Epithelial cell of proximal tubule (primary cell): Measurements from ENCODE around the gene NEK4. TPM values are rescaled to one million over a fixed set of nuclear protein-coding genes. Genes with fewer than 3 reads are reported as not detected.

Source experiments
- DNase-seq: peaks from one replicate; pipeline ENCODE4 v3.0.0-alpha.2; 2011; ENCODE audit warnings: low read depth
- H3K4me3 ChIP-seq: 2 replicates; pipeline ENCODE4 v1.5.1; 2011; ENCODE audit warnings: low read depth, mild to moderate bottlenecking, low read length
- total RNA-seq: library from RNA; depleted of rRNA; stranded (reverse); fragments of >200 nt; gene quantifications from 2 replicates; pipeline ENCODE4 v1.2.3, GENCODE V29; 2015
- TF ChIP-seq, protein P1 (sequence below): conservative IDR thresholded peaks from 2 replicates; pipeline ENCODE4 v1.5.1; 2012; ENCODE audit warnings: low read depth, mild to moderate bottlenecking, low read length

The NEK4 gene
- total RNA-seq, 1 donor from 2014 or later, result 13.3 TPM

DNA sequence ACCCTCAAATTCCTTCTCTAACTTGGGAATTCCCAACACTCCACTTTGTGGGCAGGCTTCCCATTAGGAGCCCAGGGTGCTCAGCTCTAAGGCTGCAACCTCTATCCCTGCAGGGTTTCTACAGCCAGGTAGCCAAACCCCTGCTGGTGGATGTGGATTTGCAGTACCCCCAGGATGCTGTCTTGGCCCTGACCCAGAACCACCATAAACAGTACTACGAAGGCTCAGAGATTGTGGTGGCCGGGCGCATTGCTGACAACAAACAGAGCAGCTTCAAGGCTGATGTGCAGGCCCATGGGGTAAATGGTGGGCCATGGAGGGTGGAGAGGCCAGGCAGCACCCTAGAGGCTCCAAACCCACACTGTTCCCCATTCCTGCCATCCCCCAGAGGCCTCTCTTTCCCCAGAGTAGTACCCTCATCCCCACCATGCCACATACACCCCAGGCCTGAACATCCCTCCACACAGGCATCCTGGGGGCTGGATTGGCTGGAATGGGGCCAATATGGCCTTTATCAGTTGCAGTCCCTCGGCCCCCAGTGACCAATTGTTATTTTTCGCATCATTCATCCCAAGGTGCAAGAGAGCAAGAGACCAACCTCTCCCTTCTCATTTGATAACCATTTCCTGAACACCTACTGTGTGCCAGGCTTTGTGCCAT is 14.3 kb upstream of the NEK4 start:
- DNase-seq, result no peak
- H3K4me3 ChIP-seq, result no peak overlapping the region
- TF ChIP-seq, protein P1, sequence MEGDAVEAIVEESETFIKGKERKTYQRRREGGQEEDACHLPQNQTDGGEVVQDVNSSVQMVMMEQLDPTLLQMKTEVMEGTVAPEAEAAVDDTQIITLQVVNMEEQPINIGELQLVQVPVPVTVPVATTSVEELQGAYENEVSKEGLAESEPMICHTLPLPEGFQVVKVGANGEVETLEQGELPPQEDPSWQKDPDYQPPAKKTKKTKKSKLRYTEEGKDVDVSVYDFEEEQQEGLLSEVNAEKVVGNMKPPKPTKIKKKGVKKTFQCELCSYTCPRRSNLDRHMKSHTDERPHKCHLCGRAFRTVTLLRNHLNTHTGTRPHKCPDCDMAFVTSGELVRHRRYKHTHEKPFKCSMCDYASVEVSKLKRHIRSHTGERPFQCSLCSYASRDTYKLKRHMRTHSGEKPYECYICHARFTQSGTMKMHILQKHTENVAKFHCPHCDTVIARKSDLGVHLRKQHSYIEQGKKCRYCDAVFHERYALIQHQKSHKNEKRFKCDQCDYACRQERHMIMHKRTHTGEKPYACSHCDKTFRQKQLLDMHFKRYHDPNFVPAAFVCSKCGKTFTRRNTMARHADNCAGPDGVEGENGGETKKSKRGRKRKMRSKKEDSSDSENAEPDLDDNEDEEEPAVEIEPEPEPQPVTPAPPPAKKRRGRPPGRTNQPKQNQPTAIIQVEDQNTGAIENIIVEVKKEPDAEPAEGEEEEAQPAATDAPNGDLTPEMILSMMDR, result no peak

DNA sequence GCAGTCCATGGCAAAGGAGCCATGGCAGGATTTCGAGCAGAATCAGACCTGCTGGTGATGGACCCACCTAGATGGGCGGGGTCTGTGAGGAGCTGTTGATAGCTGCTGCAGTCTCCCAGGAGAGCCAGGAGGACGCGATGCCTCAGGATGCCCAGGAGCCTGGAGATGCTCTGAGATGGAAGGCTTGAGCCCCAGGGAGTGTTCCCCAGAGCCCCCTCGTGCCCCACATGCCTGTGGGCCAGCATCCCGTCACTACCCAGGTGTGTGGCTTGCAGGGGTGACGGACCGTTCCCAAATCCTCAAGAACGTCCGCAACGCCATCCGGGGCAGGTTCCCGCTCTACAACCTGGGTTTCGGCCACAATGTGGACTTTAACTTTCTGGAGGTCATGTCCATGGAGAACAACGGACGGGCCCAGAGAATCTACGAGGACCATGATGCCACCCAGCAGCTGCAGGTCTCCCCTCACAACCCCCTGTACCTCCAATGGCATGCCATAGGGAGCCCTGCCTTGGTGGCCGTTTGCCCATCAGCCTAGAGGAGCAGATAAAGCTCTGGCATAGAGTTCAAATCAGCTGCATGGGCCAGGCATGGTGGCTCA is 13.4 kb upstream of the NEK4 start:
- no peak overlapping the region for H3K4me3 ChIP-seq
- DNase-seq, result no peak
- TF ChIP-seq, protein P1, result no peak

DNA sequence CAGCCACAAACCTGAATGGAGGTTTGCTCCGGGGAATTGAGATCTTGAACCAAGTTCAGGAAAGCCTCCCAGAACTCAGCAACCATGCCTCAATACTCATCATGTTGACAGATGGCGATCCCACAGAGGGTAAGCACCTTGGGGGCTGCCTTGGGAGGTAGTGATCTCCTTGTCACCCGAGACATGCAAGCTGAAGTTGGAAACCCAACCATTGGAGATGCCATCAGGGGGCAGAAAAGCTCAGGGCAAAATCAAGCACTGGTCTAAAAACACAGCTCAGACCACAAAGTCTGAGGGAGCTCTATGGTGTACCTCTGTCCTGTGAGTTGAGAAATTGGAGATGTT is 12.4 kb upstream of the NEK4 start:
- TF ChIP-seq, protein P1, result no peak
- DNase-seq, result no peak
- H3K4me3 ChIP-seq, result no peak overlapping the region

DNA sequence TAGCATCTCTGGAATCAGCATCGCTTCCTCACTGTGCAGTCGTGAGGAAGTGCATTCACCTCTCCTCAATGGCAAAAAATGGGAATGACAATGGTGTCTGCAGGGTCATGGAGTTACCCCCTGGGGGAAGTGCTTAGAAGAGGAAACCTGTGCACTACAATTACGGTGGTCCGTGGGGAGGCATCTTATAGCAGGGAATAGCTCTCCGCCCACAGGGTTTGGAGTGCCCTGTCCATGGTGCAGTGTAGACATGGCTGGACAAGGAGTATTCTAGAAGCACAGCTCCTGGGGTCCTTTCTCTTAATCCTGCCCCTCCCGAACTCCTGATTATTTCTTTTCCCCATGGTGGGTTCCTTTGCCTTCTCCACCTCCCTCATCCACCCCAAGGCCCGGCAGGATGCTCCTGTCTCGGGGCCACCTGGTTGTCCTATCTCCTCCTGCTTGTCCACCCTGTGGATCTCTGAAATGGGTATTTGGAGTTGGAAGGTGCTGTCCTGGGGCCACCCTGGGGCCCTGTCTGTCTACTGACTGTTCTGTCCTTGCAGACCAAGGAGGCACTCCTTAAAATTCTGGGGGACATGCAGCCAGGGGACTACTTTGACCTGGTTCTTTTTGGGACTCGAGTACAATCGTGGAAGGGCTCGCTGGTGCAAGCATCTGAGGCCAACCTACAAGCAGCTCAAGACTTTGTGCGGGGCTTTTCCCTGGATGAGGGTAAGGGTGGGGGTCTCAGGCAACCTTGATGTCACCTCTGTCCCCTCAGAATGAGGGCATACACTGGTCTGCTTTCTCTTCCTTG is 11.9 kb upstream of the NEK4 start:
- H3K4me3 ChIP-seq, result no peak overlapping the region
- TF ChIP-seq, protein P1, result no peak
- DNase-seq, result no peak

DNA sequence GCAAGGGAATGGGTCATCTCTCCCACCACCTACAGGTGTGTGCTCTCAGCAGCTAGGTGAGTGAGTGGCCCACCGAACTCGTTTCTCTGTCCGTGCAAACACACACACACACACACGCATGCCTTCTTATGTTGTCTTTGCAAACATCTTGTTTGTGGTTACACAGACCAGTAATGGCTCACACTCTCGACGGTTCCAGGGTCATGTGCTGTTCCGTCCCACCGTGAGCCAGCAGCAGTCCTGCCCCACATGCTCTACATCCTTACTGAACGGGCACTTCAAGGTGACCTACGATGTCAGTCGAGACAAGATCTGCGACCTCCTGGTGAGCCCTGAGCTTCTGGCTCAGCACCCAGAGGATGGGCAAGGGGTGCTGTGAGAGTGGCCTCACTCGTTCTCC is 11.0 kb upstream of the NEK4 start:
- TF ChIP-seq, protein P1, result no peak
- DNase-seq, result no peak
- no peak overlapping the region for H3K4me3 ChIP-seq

DNA sequence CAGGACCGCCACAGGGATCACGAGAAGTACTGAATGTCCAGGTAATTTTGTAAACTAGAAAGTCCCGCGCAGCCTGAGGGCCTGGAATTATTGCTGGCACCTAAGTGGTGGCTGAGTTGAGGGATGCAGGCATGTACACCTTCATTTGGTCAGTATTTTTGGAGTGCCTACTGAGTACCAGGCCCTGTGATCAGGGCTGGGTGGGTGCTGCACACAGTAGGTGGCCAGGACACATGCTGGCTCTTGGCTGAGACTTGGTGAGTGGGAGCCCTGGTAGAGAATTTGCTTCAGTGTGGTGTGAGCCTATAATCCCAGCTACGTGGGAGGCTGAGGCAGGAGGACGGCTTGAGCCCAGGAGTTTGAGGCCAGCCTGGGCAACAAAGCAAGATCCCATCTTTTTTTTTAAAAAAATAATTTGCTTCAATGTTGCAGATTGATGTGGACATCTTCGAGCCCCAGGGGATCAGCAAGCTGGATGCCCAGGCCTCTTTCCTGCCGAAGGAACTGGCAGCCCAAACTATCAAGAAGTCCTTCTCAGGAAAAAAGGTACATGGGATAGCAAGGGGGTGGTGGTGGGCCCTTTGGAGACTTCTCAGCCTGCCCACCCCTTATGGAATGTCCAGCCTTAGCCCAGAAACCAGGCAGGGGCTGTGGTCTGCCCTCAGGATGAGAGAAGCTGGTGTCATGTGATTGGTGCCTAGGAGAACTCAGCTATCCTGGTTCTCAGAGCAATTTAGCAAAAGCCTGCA is 9.3 kb upstream of the NEK4 start:
- DNase-seq, result no peak
- no peak overlapping the region for H3K4me3 ChIP-seq
- TF ChIP-seq, protein P1, result no peak
